Loucy (cell line): Measurements from ENCODE around the gene ABCA9.

Source experiments
- EZH2phosphoT487 ChIP-seq: fragments of 200-600 bp; IDR thresholded peaks from 2 replicates; pipeline ENCODE4 v1.6.1; 2018; ENCODE audit warnings: antibody characterized with exemption, mild to moderate bottlenecking, moderate library complexity, borderline replicate concordance
- TF ChIP-seq, protein P1 (sequence below): fragments of 200-600 bp; sonication (generic); conservative IDR thresholded peaks from 2 replicates; pipeline ENCODE4 v1.5.1; 2014; ENCODE audit warnings: mild to moderate bottlenecking, antibody characterized with exemption, low read length

DNA sequence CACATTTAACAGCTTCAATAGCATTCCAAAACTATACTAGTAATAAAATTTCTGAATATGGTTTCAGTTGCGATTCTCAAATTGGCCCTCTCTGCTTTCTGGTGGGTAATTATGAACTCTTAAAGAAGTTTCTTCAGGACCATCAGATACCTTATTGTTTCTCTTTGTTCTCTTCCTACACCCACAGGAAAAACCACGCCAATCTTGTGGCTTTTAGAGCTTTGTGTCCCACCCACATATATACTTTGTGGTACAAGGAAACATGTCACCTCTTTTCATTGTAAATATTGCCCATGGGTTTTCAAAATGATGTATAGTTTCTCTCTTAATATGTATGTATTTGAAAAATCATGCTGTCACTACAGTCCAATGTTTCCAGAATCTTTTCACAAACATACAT lies 12.1 kb downstream of the ABCA9 start:
- TF ChIP-seq, protein P1, sequence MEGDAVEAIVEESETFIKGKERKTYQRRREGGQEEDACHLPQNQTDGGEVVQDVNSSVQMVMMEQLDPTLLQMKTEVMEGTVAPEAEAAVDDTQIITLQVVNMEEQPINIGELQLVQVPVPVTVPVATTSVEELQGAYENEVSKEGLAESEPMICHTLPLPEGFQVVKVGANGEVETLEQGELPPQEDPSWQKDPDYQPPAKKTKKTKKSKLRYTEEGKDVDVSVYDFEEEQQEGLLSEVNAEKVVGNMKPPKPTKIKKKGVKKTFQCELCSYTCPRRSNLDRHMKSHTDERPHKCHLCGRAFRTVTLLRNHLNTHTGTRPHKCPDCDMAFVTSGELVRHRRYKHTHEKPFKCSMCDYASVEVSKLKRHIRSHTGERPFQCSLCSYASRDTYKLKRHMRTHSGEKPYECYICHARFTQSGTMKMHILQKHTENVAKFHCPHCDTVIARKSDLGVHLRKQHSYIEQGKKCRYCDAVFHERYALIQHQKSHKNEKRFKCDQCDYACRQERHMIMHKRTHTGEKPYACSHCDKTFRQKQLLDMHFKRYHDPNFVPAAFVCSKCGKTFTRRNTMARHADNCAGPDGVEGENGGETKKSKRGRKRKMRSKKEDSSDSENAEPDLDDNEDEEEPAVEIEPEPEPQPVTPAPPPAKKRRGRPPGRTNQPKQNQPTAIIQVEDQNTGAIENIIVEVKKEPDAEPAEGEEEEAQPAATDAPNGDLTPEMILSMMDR, result no peak
- TF ChIP-seq EZH2phosphoT487, result no peak
